IMR-90 (cell line): ENCODE results near the gene GPR21. TPM values are rescaled to one million over a fixed set of nuclear protein-coding genes. Genes with fewer than 3 reads are reported as not detected.

ENCODE experiments used
- ATAC-seq: fragments of 200-7000 bp; cut with Tn5 transposase; 2 replicates; pipeline ENCODE4 v1.9.1; 2020; ENCODE audit warnings: low read depth, mild to moderate bottlenecking, moderate library complexity
- BruUV-seq: library from RNA; stranded (reverse); fragments of 400-500 nt; replicated peaks from 2 replicates; lab custom pipeline; 2021; lab: Mats Ljungman, UMichigan
- CTCF ChIA-PET: fragments of 300-600 bp; formaldehyde crosslinking; extraction: SDS; loops from one replicate; lab custom pipeline; 2021; ENCODE audit warnings: antibody characterized with exemption; lab: Yijun Ruan, JAX
- POLR2A ChIA-PET: fragments of 300-600 bp; sonication (Branson Sonifier 250); formaldehyde crosslinking; loops from one replicate; lab custom pipeline; 2022; ENCODE audit warnings: antibody characterized with exemption; ENCODE audit not compliant: unreplicated experiment; lab: Charles Lee
- DNase-seq: peaks from one replicate; pipeline ENCODE4 v3.0.0; 2013
- H2AFZ ChIP-seq: replicated peaks from 2 replicates; pipeline ENCODE3; 2013; ENCODE audit warnings: low read length, mild to moderate bottlenecking; ENCODE audit not compliant: poor library complexity
- H2AK5ac ChIP-seq: 2 replicates; pipeline ENCODE4 v1.6.1; 2013; ENCODE audit warnings: low read depth, low read length, inconsistent platforms
- H2AK9ac ChIP-seq: replicated peaks from 2 replicates; pipeline ENCODE3; 2013; ENCODE audit warnings: mild to moderate bottlenecking, low read depth, low read length, moderate library complexity; ENCODE audit not compliant: poor library complexity
- H2BK120ac ChIP-seq: 2 replicates; pipeline ENCODE4 v1.6.1; 2013; ENCODE audit warnings: low read depth, low read length, inconsistent platforms
- H2BK15ac ChIP-seq: 3 replicates; pipeline ENCODE4 v1.6.1; 2013; ENCODE audit warnings: low read depth, low read length, inconsistent platforms
- H2BK20ac ChIP-seq: 2 replicates; pipeline ENCODE4 v1.6.1; 2013; ENCODE audit warnings: low read depth, mild to moderate bottlenecking, inconsistent platforms, low read length, moderate library complexity
- H2BK5ac ChIP-seq: 2 replicates; pipeline ENCODE4 v1.6.1; 2013; ENCODE audit warnings: mild to moderate bottlenecking, low read depth, low read length, inconsistent platforms; ENCODE audit not compliant: poor library complexity, severe bottlenecking
- H3K14ac ChIP-seq: replicated peaks from 2 replicates; pipeline ENCODE4 v1.6.1; 2013; ENCODE audit warnings: low read depth, low read length, inconsistent platforms
- H3K18ac ChIP-seq: 2 replicates; pipeline ENCODE4 v1.6.1; 2013; ENCODE audit warnings: low read depth, low read length, control low read depth
- H3K23ac ChIP-seq: 2 replicates; pipeline ENCODE4 v1.6.1; 2013; ENCODE audit warnings: low read depth, low read length, inconsistent platforms
- H3K27ac ChIP-seq: 2 replicates; pipeline ENCODE4 v1.5.1; 2013; ENCODE audit warnings: mild to moderate bottlenecking, control low read depth, low read length; ENCODE audit not compliant: insufficient read depth
- H3K27me3 ChIP-seq: 2 replicates; pipeline ENCODE4 v1.6.1; 2013; ENCODE audit warnings: low read length; ENCODE audit not compliant: control insufficient read depth, insufficient read depth
- H3K36me3 ChIP-seq: 2 replicates; pipeline ENCODE4 v1.6.1; 2013; ENCODE audit warnings: low read length, mixed read lengths; ENCODE audit not compliant: control insufficient read depth, insufficient read depth
- H3K4ac ChIP-seq: 2 replicates; pipeline ENCODE4 v1.6.1; 2013; ENCODE audit warnings: low read depth, low read length, inconsistent platforms
- H3K4me1 ChIP-seq: 2 replicates; pipeline ENCODE4 v1.6.1; 2013; ENCODE audit warnings: low read length, mixed read lengths; ENCODE audit not compliant: control insufficient read depth, insufficient read depth
- H3K4me2 ChIP-seq: 2 replicates; pipeline ENCODE4 v1.6.1; 2013; ENCODE audit warnings: low read depth, mild to moderate bottlenecking, control low read depth, low read length, moderate library complexity
- H3K4me3 ChIP-seq: 2 replicates; pipeline ENCODE4 v1.5.1; 2013; ENCODE audit warnings: low read depth, mild to moderate bottlenecking, control low read depth, low read length, moderate library complexity; ENCODE audit not compliant: insufficient read depth
- H3K56ac ChIP-seq: 2 replicates; pipeline ENCODE4 v1.6.1; 2013; ENCODE audit warnings: low read length, inconsistent platforms; ENCODE audit not compliant: insufficient read depth; ENCODE audit errors: extremely low read depth
- H3K79me1 ChIP-seq, 2 experiments: 2 replicates each; pipeline ENCODE4 v1.6.1; 2013; ENCODE audit warnings: low read length in 2 of 2, inconsistent platforms in 1 of 2, low read depth in 1 of 2
- H3K9ac ChIP-seq: 2 replicates; pipeline ENCODE4 v1.6.1; 2013; ENCODE audit warnings: low read depth, low read length, control low read depth
- H3K9me1 ChIP-seq: 2 replicates; pipeline ENCODE4 v1.6.1; 2013; ENCODE audit warnings: low read length, inconsistent platforms; ENCODE audit not compliant: insufficient read depth
- H3K9me3 ChIP-seq: 2 replicates; pipeline ENCODE4 v1.6.1; 2013; ENCODE audit warnings: low read length; ENCODE audit not compliant: control insufficient read depth, insufficient read depth
- H4K20me1 ChIP-seq: 2 replicates; pipeline ENCODE4 v1.6.1; 2013; ENCODE audit warnings: low read length, inconsistent platforms; ENCODE audit not compliant: insufficient read depth
- H4K5ac ChIP-seq: 2 replicates; pipeline ENCODE4 v1.6.1; 2013; ENCODE audit warnings: mild to moderate bottlenecking, low read depth, low read length, control low read depth
- H4K8ac ChIP-seq, 2 experiments: 2 replicates each; pipeline ENCODE4 v1.6.1; 2013; ENCODE audit warnings: low read depth in 2 of 2, low read length in 2 of 2, control low read depth in 1 of 2, inconsistent platforms in 1 of 2
- H4K91ac ChIP-seq: 2 replicates; pipeline ENCODE4 v1.6.1; 2013; ENCODE audit warnings: low read depth, low read length, inconsistent platforms; ENCODE audit not compliant: insufficient read depth
- MAFK ChIP-seq: IDR thresholded peaks from 2 replicates; pipeline ENCODE4 v1.6.1; 2012; ENCODE audit warnings: low read depth, low read length, improper control_type of control experiment
- WGBS, 2 experiments: methylation state at CpG; one replicate each; pipeline versions ENCODE4 v1.1.5 to v1.1.7; 2013; ENCODE audit warnings: missing lambda C conversion rate in 2 of 2; ENCODE audit not compliant: insufficient read length in 1 of 2; ENCODE audit errors: extremely low coverage in 2 of 2; 5-methylcytosine and 5-hydroxymethylcytosine counted together
- dilution Hi-C: fragments of 300-500 bp; cut with HindIII; formaldehyde crosslinking; loops from one replicate; pipeline ENCODE4 v1.14.3; 2018; ENCODE audit warnings: low sequenced_read_pairs; ENCODE audit not compliant: unreplicated experiment
- in situ Hi-C: fragments of 300-500 bp; cut with MboI; formaldehyde crosslinking; loops from 3 replicates; pipeline ENCODE4 v1.14.3; 2019; ENCODE audit warnings: low sequenced_read_pairs, inconsistent platforms, mixed read lengths
- intact Hi-C: fragments of 100-400 bp; cut with micrococcal nuclease; formaldehyde crosslinking; loops from 2 replicates; pipeline ENCODE4 v1.10.0; 2022
- polyA plus RNA-seq, 3 experiments: library from polyadenylated mRNA; depleted of rRNA; stranded (reverse); fragments of >200 nt; gene quantifications; 2 replicates each; pipeline ENCODE4 v1.2.3, GENCODE V29; 2012; ENCODE audit warnings: low replicate concordance in 1 of 3
- total RNA-seq: library from RNA; depleted of rRNA; stranded (reverse); fragments of >200 nt; gene quantifications from 2 replicates; pipeline ENCODE4 v1.2.3, GENCODE V29; 2012

Gene GPR21
- total and polyA plus RNA-seq, 2 of the 4 experiments (the other 2 are of a cell fraction) = 0.90 TPM; not detected in 1

GRCh38 chr9:123064716-123065115 is 31.2 kb downstream of the GPR21 start:
- H2AFZ ChIP-seq = no peak overlapping the region
- peak overlapping the region; percentile 78 for H2BK120ac ChIP-seq
- BruUV-seq = no TSS peak
- no peak overlapping the region for H3K9ac ChIP-seq
- dilution Hi-C loops (no loop called here), intact Hi-C loops (no loop called here), in situ Hi-C loops (no loop called here)
- peaks cover 2 to 18% of the 10 kb centered on the region in 2 experiments; a peak in 2 of 4 replicates for H3K79me1 ChIP-seq
- no peak overlapping the region for H2BK5ac ChIP-seq
- H3K36me3 ChIP-seq = peaks cover 12% of the 10 kb centered on the region
- H4K5ac ChIP-seq = peak overlapping the region; percentile 53; the same call in 1 of the 2 replicates
- no peak overlapping the region for H2AK9ac ChIP-seq
- peaks cover 9% of the 10 kb centered on the region for H3K9me1 ChIP-seq
- H4K91ac ChIP-seq = no peak overlapping the region
- H3K27ac ChIP-seq = no peak overlapping the region
- WGBS, 2 experiments = no CpG with 5 or more reads among the region's 2 CpGs
- ChIA-PET CTCF (no interaction called here), POLR2A (no interaction called here)
- H4K20me1 ChIP-seq = peaks cover 7% of the 10 kb centered on the region; the same call in 1 of the 2 replicates
- 0 out of 4 replicates have a peak overlapping the region, but pooled peaks have one; percentile 24 to 31 for H4K8ac ChIP-seq
- no peak overlapping the region for H2BK15ac ChIP-seq
- no peaks in the 10 kb centered on the region for H3K27me3 ChIP-seq
- no peak overlapping the region for H3K4me2 ChIP-seq
- no peak for ATAC-seq
- DNase-seq = no peak
- TF ChIP-seq MAFK = no peak
- peaks cover 16% of the 10 kb centered on the region for H3K4me1 ChIP-seq
- no peak overlapping the region for H2AK5ac ChIP-seq
- H3K9me3 ChIP-seq = no peaks in the 10 kb centered on the region
- peak overlapping the region; percentile 42; the same call in 1 of the 2 replicates for H3K18ac ChIP-seq
- H2BK20ac ChIP-seq = peak overlapping the region; percentile 46
- peak overlapping the region; percentile 84; the same call in 1 of the 2 replicates for H3K23ac ChIP-seq
- peak overlapping the region; percentile 22; the same call in 1 of the 2 replicates for H3K14ac ChIP-seq
- H3K4me3 ChIP-seq = no peak overlapping the region
- H3K56ac ChIP-seq = peak overlapping the region; percentile 56; the same call in 1 of the 2 replicates
- peak overlapping the region; percentile 64; the same call in 1 of the 2 replicates for H3K4ac ChIP-seq
